GM12878 (cell line): Measurements from ENCODE around the gene OSBPL3. TPM values are rescaled to one million over a fixed set of nuclear protein-coding genes. Genes with fewer than 3 reads are reported as not detected.

Experiments
- ATF2 ChIP-seq: IDR thresholded peaks from 2 replicates; pipeline ENCODE4 v1.6.1; 2012; ENCODE audit warnings: low read length, inconsistent platforms
- BCLAF1 ChIP-seq: fragments of 450-650 bp; IDR thresholded peaks from 2 replicates; pipeline ENCODE4 v1.6.1; 2017; ENCODE audit warnings: antibody characterized with exemption, mild to moderate bottlenecking, moderate library complexity
- MYC ChIP-seq: IDR thresholded peaks from 2 replicates; pipeline ENCODE4 v1.6.1; 2011; ENCODE audit warnings: mild to moderate bottlenecking, low read length, moderate library complexity, inconsistent platforms; ENCODE audit not compliant: insufficient read depth, insufficient replicate concordance, insufficient read length, severe bottlenecking
- PAX5 ChIP-seq: IDR thresholded peaks from 2 replicates; pipeline ENCODE4 v1.6.1; 2011; ENCODE audit warnings: low read depth, low read length, borderline replicate concordance
- SIN3A ChIP-seq: IDR thresholded peaks from 2 replicates; pipeline ENCODE4 v1.6.1; 2012; ENCODE audit warnings: low read depth, low read length, improper control_type of control experiment
- SMAD5 ChIP-seq: IDR thresholded peaks from 2 replicates; pipeline ENCODE4 v1.6.1; 2016; ENCODE audit warnings: antibody characterized with exemption, low read depth
- SMARCA5 ChIP-seq: fragments of 450-650 bp; IDR thresholded peaks from 2 replicates; pipeline ENCODE4 v1.6.1; 2017; ENCODE audit warnings: mild to moderate bottlenecking
- YY1 ChIP-seq: IDR thresholded peaks from 2 replicates; pipeline ENCODE4 v1.6.1; 2011; ENCODE audit warnings: low read depth, mild to moderate bottlenecking, low read length
- ZNF274 ChIP-seq: IDR thresholded peaks from one replicate; pipeline ENCODE4 v1.8.0; 2011; ENCODE audit not compliant: insufficient read length, insufficient read depth
- polyA plus RNA-seq, 11 experiments: library from polyadenylated mRNA; depleted of rRNA in 4 of 11; unstranded in 6 of 11; stranded (reverse) in 5 of 11; fragments of >200 nt; fragmentation: Nextera tagmentation in 4 of 11; fragmentation: Illumina TruSeq in 1 of 11; extraction: Ambion mirVana in 4 of 11; extraction: Trizol in 1 of 11; gene quantifications; 1 replicate in 1 of 11; 2 replicates in 10 of 11; pipeline versions ENCODE4 v1.2.1 to v1.2.3, GENCODE V29; 2011 to 2016; ENCODE audit warnings: inconsistent platforms in 2 of 11, missing spikeins in 2 of 11, low read depth in 1 of 11
- total RNA-seq, 4 experiments: library from RNA; depleted of rRNA in 3 of 4; stranded (reverse); fragments of >200 nt in 3 of 4; fragmentation: Illumina TruSeq in 1 of 4; extraction: Trizol in 1 of 4; gene quantifications; 2 replicates each; pipeline versions ENCODE4 v1.2.1 to v1.2.3, GENCODE V29; 2013 to 2021

The OSBPL3 gene
- total and polyA plus RNA-seq, 10 of the 15 experiments (the other 5 are each of a cell fraction or from before 2014, with no cell fraction given): 6.1 to 46.6 (median 27.0) TPM

DNA sequence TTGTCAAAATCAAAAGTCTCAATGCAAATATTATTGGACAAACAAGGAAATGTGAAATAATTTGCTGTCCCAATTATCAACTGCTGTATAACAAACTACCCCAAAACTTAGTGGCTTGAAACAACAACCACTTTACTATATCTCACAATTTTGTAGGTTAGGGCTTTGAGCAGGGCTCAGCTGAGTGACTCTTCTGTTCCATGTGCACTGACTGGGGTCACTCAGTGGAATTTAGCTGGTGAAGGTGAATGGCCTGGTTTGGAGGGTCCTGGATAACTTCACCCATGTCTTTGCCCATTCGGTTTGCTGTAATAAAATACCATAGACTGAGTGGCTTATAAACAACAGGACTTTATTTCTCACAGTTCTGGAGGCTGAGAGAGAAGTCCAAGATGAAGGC, 219.0 kb downstream of the OSBPL3 start (continued):
- TF ChIP-seq BCLAF1: no peak
- TF ChIP-seq SIN3A: no peak
- no peak for TF ChIP-seq ATF2
- no peak for TF ChIP-seq SMARCA5
- no peak for TF ChIP-seq YY1
- no peak for TF ChIP-seq SMAD5
- TF ChIP-seq PAX5: no peak
- no peak for TF ChIP-seq MYC
- no peak for TF ChIP-seq ZNF274
- TF ChIP-seq, all 136 proteins: peak for 0
